ENCODE measurements around the gene DUSP8. TPM values are rescaled to one million over a fixed set of nuclear protein-coding genes. Genes with fewer than 3 reads are reported as not detected.
A peak's percentile ranks its signal among the peaks of the same experiment; 100 is the strongest.
"Not testable (repeated sequence)": the region's sequence is repeated elsewhere in the genome, so short reads cannot be mapped to it uniquely, and the experiment has no call there.

The DUSP8 gene
- 0.17 TPM for polyA plus RNA-seq (2012; ENCODE audit: missing spikeins)

DNA sequence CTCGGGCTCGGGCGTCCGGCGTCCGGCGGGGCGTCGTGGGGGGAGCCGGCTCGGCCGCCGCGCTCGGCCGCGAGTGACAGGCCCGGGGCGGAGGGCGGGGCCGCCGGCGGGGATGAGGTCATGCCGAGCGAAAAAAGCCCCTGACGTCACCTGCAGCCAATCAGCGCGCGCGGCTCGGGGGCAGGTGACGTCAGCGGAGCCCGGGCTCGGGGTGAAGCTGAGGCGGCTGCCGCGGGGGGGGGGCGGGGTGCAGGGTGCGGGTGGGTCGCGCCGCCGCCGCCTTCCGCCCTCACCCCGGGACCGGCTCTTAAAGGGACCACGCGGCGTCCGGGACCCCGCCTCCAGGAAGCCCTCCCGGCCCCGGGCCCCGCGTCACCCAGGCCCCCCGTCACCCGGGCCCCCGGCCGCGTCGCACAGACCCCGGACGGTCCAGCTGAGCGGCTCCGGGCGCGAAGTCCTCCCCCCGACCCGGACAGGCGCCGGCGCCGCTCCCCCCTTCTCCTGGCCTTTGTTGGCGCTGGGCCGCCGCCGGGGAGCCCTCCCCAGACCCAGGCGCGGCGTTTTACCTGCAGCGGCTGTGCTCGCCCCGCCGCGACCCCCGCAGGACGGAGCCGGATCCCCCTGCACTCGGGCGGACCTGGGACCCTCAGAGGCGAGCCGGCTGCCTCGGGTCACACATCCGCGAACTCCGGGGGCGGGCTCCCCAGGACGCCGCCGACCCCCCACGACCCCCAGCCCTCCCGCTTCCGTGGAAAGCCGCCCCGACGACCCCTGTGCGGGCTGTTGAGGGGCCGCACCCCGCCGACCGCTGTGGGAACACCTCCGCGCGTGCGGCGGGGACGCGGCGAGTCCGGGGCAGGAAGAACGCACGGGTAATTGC, at the start of gene DUSP8:
Gene DUSP8 (minus strand): TSS at position 75 of the 880 bp plus-strand sequence. CDS start 6,445 bp downstream, outside the sequence.
- TF ChIP-seq POLR2A (IDR thresholded peaks at IDR 0.05; ENCODE audit: low read depth, low read length), result no peak
- TF ChIP-seq TAF1 (IDR thresholded peaks at IDR 0.05; ENCODE audit: borderline replicate concordance, low read depth, low read length), result no peak
- no peak for TF ChIP-seq POLR2AphosphoS5 (IDR thresholded peaks at IDR 0.05; ENCODE audit: low read depth, low read length)
- DNase-seq (ENCODE audit: insufficient read length) (peak; percentile 90), FAIRE-seq (peak; percentile 67)

GRCh38 chr11:1619449-1619848, 47.4 kb upstream of the DUSP8 start:
- TF ChIP-seq POLR2A (IDR thresholded peaks at IDR 0.05; ENCODE audit: low read depth, low read length) (no peak), POLR2AphosphoS5 (IDR thresholded peaks at IDR 0.05; ENCODE audit: low read depth, low read length) (no peak), TAF1 (IDR thresholded peaks at IDR 0.05; ENCODE audit: borderline replicate concordance, low read depth, low read length) (no peak)
- FAIRE-seq (no peak), DNase-seq (ENCODE audit: insufficient read length) (no peak)

GRCh38 chr11:1618231-1618630, 46.2 kb upstream of the DUSP8 start:
- TF ChIP-seq POLR2AphosphoS5 (IDR thresholded peaks at IDR 0.05; ENCODE audit: low read depth, low read length) (no peak), POLR2A (IDR thresholded peaks at IDR 0.05; ENCODE audit: low read depth, low read length) (no peak), TAF1 (IDR thresholded peaks at IDR 0.05; ENCODE audit: borderline replicate concordance, low read depth, low read length) (no peak)
- FAIRE-seq, result no peak
- no peak for DNase-seq (ENCODE audit: insufficient read length)

DNA sequence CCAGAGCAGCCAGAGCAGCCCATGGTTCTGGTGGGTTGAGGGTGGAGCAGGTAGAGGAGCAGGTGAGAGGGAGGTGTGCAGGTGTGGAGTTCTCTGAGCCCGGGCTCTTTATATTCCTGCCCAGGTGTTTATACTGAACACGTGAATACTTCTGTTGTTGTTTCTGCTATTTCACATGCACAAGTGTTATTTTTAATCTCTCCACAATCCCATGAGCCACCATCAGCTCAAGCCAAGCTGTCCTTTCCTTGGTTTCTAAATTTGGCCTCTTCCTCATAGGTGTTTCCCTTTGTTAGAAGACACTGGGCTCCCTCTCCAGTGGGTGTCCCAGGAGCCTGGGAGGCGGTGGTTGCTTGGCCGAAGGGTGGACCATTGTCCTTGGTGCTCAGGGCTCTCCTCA, 36.3 kb upstream of the DUSP8 start, which contains the start of gene KRTAP5-3:
Gene KRTAP5-3 (minus strand): TSS at position 101 of the 400 bp plus-strand sequence. CDS start 78 bp downstream, at position 23.
- FAIRE-seq (no peak), DNase-seq (ENCODE audit: insufficient read length) (no peak)
- no peak for TF ChIP-seq POLR2AphosphoS5 (IDR thresholded peaks at IDR 0.05; ENCODE audit: low read depth, low read length)
- no peak for TF ChIP-seq POLR2A (IDR thresholded peaks at IDR 0.05; ENCODE audit: low read depth, low read length)
- TF ChIP-seq TAF1 (IDR thresholded peaks at IDR 0.05; ENCODE audit: borderline replicate concordance, low read depth, low read length), result no peak

DNA sequence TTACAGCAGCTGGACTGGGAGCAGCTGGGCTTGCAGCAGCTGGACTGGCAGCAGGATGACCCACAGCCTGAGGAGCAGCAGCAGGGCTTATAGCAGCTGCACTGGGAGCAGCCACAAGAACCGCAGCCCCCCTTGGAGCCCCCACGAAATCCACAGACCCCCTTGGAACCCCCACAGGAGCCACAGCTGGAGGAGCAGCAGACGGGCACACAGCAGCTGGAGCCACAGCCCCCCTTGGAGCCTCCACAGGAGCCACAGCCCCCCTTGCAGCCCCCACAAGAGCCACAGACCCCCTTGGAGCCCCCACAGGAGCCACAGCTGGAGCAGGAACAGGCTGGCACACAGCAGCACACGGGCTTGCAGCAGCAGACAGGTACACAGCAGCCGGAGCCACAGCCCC, 35.8 kb upstream of the DUSP8 start:
- DNase-seq (ENCODE audit: insufficient read length); FAIRE-seq: not testable (repeated sequence)

DNA sequence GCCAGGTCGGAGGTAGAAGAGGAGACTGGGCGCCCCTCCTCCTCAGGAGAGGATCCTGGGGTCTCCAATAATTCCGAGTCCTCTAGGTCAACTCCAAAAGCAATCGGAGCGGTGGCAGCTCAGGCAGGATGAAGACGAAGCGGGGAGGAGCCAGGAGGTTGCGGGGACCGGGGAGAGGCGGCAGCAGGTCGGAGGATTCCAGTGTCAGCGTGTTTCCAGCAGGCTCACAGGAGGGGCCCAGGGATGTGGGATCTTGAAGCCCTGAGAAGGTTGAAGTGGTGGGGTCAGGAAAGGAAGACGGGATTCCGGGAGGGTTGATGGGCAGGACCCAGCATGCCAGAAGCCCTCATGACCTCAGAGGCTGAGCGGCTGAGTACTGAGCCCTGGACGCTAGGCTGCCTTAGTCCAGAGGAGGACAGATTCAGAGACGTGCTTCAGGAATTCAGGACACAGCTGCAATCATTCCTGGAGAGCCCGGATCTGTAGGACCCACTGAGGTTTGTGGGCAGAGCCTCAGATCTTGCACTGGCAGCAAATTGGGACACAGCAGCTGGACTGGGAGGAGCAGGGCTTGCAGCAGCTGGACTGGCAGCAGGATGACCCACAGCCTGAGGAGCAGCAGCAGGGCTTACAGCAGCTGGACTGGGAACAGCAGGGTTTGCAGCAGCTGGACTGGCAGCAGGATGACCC, 35.2 kb upstream of the DUSP8 start:
- not testable (repeated sequence) for DNase-seq (ENCODE audit: insufficient read length); FAIRE-seq

- peak; percentile 97 for FAIRE-seq
- DNase-seq (ENCODE audit: insufficient read length), result peak; percentile 61
These were observed 33.9 kb upstream of the DUSP8 start for GRCh38 chr11:1605923-1606322.

GRCh38 chr11:1604711-1605110, 32.6 kb upstream of the DUSP8 start:
- FAIRE-seq (no peak), DNase-seq (ENCODE audit: insufficient read length) (no peak)
- TF ChIP-seq POLR2AphosphoS5 (IDR thresholded peaks at IDR 0.05; ENCODE audit: low read depth, low read length) (no peak), POLR2A (IDR thresholded peaks at IDR 0.05; ENCODE audit: low read depth, low read length) (no peak), TAF1 (IDR thresholded peaks at IDR 0.05; ENCODE audit: borderline replicate concordance, low read depth, low read length) (no peak)

GRCh38 chr11:1604181-1604580, 32.1 kb upstream of the DUSP8 start:
- TF ChIP-seq TAF1 (IDR thresholded peaks at IDR 0.05; ENCODE audit: borderline replicate concordance, low read depth, low read length), result no peak
- TF ChIP-seq POLR2AphosphoS5 (IDR thresholded peaks at IDR 0.05; ENCODE audit: low read depth, low read length), result no peak
- no peak for TF ChIP-seq POLR2A (IDR thresholded peaks at IDR 0.05; ENCODE audit: low read depth, low read length)
- FAIRE-seq, result no peak
- DNase-seq (ENCODE audit: insufficient read length), result no peak

DNA sequence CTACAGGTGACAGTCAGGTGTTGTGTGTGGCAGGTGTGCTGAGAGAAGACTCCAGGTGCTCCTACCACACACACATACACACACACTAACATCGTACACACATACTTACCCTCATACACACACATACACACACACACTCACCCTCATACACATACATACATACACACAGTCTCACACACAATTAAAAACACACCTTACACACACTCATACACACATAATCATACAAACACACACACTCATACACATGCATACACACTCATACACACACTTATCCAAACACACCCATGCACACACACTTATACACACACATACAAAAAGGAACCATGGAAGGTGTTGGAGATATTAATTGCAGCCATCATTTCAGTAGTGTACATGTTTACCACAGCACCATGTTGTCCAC, 31.6 kb upstream of the DUSP8 start:
- FAIRE-seq (peak; percentile 60), DNase-seq (ENCODE audit: insufficient read length) (no peak)
- TF ChIP-seq POLR2A (IDR thresholded peaks at IDR 0.05; ENCODE audit: low read depth, low read length), result no peak
- no peak for TF ChIP-seq POLR2AphosphoS5 (IDR thresholded peaks at IDR 0.05; ENCODE audit: low read depth, low read length)
- TF ChIP-seq TAF1 (IDR thresholded peaks at IDR 0.05; ENCODE audit: borderline replicate concordance, low read depth, low read length), result no peak

DNA sequence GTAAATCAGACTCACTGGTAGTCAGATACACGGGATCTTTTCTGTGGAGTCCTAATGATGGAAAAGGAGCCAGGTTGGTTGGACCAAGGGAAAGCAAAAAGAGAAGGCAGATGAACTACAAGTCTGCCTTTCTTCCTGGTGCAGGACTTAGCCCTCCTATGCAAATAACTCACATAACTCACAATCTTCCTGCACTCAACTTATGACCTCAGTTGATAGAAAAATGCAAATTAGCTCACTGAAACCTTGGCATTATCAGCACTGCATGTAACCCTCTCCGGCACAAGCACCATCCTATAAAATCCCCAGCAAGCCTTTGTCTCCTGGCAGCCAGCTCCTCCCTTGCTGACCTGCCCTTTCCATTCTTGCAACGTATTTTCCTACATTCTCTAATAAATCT, 29.6 kb upstream of the DUSP8 start:
- DNase-seq (ENCODE audit: insufficient read length); FAIRE-seq: not testable (repeated sequence)

DNA sequence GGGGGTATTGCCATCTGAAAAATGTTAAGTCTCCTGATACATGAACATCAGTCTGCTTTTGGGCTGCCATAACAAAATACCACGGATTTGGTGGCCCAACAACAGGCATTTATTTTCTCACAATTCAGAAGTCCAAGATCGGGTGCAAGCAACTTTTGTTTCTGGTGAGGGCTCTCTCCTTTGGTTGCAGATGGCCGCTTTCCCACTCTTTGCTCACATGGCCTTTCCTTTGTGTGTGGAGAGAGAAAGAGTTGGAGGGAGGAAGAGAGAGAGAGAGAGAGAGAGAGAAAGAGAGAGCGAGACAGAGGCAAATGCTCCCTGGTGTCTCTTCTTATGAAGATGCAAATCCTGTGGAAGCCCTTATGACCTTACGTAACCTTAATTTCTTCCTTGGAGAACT, 28.6 kb upstream of the DUSP8 start:
- no peak for TF ChIP-seq TAF1 (IDR thresholded peaks at IDR 0.05; ENCODE audit: borderline replicate concordance, low read depth, low read length)
- no peak for TF ChIP-seq POLR2A (IDR thresholded peaks at IDR 0.05; ENCODE audit: low read depth, low read length)
- no peak for TF ChIP-seq POLR2AphosphoS5 (IDR thresholded peaks at IDR 0.05; ENCODE audit: low read depth, low read length)
- FAIRE-seq, result no peak

More for the DNA sequence above, 28.6 kb upstream of the DUSP8 start:
- DNase-seq (ENCODE audit: insufficient read length), result no peak

All from GM12892 (cell line).